ENCODE data around the gene KRTAP10-1. TPM values are rescaled to one million over a fixed set of nuclear protein-coding genes. Genes with fewer than 3 reads are reported as not detected.

The KRTAP10-1 gene
- total and polyA plus RNA-seq, 9 of the 15 experiments (the other 6 are each of a cell fraction or from before 2014, with no cell fraction given): not detected

- no peak overlapping the region for H3K9ac ChIP-seq (ENCODE audit: insufficient read depth in 1 of 2, low read depth in 2 of 2, low read length in 2 of 2)
- ATAC-seq: no peak
- H3K36me3 ChIP-seq (ENCODE audit: control insufficient read depth, insufficient read depth, low read length): no peaks in the 10 kb centered on the region
- no TSS peak for BruUV-seq (replicated peaks)
- H3K79me2 ChIP-seq (ENCODE audit: control insufficient read depth, insufficient read depth, low read length): no peaks in the 10 kb centered on the region
- no peaks in the 10 kb centered on the region for H3K9me3 ChIP-seq (replicated peaks; ENCODE audit: control insufficient read depth, insufficient read depth, low read depth, low read length)
- H3K27me3 ChIP-seq (ENCODE audit: control insufficient read depth in 2 of 2, insufficient read depth in 2 of 2, low read length in 2 of 2): peaks cover 42 to 70% of the 10 kb centered on the region in 2 experiments
- no peaks in the 10 kb centered on the region for H3K9me1 ChIP-seq (ENCODE audit: control insufficient read depth, insufficient read depth, low read length)
- 0 out of 2 replicates have a peak, but pooled peaks cover 2% of the 10 kb centered on the region for H4K20me1 ChIP-seq (replicated peaks; ENCODE audit: control insufficient read depth, insufficient read depth, low read length)
- no peak for FAIRE-seq
- no peak overlapping the region for H3K4me2 ChIP-seq (ENCODE audit: insufficient read depth, low read length)
- no peak overlapping the region for H2AFZ ChIP-seq (ENCODE audit: low read depth, low read length)
- H3K4me1 ChIP-seq (replicated peaks in 1 of 2; ENCODE audit: control insufficient read depth in 2 of 2, insufficient read depth in 2 of 2, low read length in 2 of 2): peaks cover 0 to 4% of the 10 kb centered on the region in 2 experiments; a peak in 1 of 5 replicates
- H3K27ac ChIP-seq (ENCODE audit: extremely low read depth, low read depth, low read length): no peak overlapping the region
- 2% methylated on average over 13 of the region's 13 CpGs for WGBS (ENCODE audit: insufficient coverage, low coverage, missing lambda C conversion rate)
- H3K4me3 ChIP-seq: no peak overlapping the region
- POLR2A ChIA-PET: no interaction called here
- no peak for DNase-seq (ENCODE audit: extremely low read depth in 1 of 4, low spot score in 3 of 4)
- CTCF ChIA-PET (ENCODE audit: low intra/inter-chr PET ratio): no interaction called here
- intact Hi-C loops (cut with micrococcal nuclease) (no loop called here), in situ Hi-C loops (cut with MboI) (no loop called here)
- no peak for TF ChIP-seq ZNF232 (CRISPR knock-in tag; IDR thresholded peaks at IDR 0.05)
- no peak for TF ChIP-seq ESRRA (IDR thresholded peaks at IDR 0.05; ENCODE audit: borderline replicate concordance, low read depth)
- TF ChIP-seq HMBOX1 (IDR thresholded peaks at IDR 0.05): no peak
- no peak for TF ChIP-seq TRIM24 (IDR thresholded peaks at IDR 0.05)
- no peak for TF ChIP-seq ZNF143 (CRISPR knock-in tag; IDR thresholded peaks at IDR 0.05)
- TF ChIP-seq TCF15 (CRISPR knock-in tag; IDR thresholded peaks at IDR 0.05): no peak
- no peak for TF ChIP-seq ZNF239 (CRISPR knock-in tag; IDR thresholded peaks at IDR 0.05)
- no peak for TF ChIP-seq EHMT2 (IDR thresholded peaks at IDR 0.05)
- no peak for TF ChIP-seq SETDB1 (IDR thresholded peaks at IDR 0.05; ENCODE audit: low read length)
- TF ChIP-seq BRD4 (IDR thresholded peaks at IDR 0.05): no peak
- TF ChIP-seq ESRRB (CRISPR knock-in tag; IDR thresholded peaks at IDR 0.05; ENCODE audit: borderline replicate concordance): no peak
- no peak for TF ChIP-seq NRF1 (conservative IDR thresholded peaks at IDR 0.05 in 1 of 2, IDR thresholded peaks at IDR 0.05 in 1 of 2)
- TF ChIP-seq DMBX1 (CRISPR knock-in tag; IDR thresholded peaks at IDR 0.05; ENCODE audit: borderline replicate concordance): no peak
- TF ChIP-seq MTF1 (CRISPR knock-in tag; IDR thresholded peaks at IDR 0.05; ENCODE audit: borderline replicate concordance): no peak
- no peak for TF ChIP-seq ZNF224 (CRISPR knock-in tag; IDR thresholded peaks at IDR 0.05)
- no peak for TF ChIP-seq ARID3A (IDR thresholded peaks at IDR 0.05; ENCODE audit: borderline replicate concordance, low read depth, low read length)
- no peak for TF ChIP-seq AFF1 (IDR thresholded peaks at IDR 0.05; ENCODE audit: low read depth in 1 of 2, partially characterized antibody in 2 of 2)
These were observed 12.7 kb upstream of the KRTAP10-1 start for GRCh38 chr21:44552681-44553080.

Measured in K562 (cell line).